Progenitor cell of endocrine pancreas (in vitro differentiated cells): ENCODE results near the gene PGGT1B. TPM values are rescaled to one million over a fixed set of nuclear protein-coding genes. Genes with fewer than 3 reads are reported as not detected.

Experiments
- DNase-seq: peaks from one replicate; pipeline ENCODE4 v3.0.0; 2021; ENCODE audit warnings: low spot score; ENCODE audit not compliant: unreplicated experiment
- H3K27ac Mint-ChIP-seq: 2 replicates; pipeline ENCODE4 v1.8.0; 2021; ENCODE audit warnings: mild to moderate bottlenecking, moderate library complexity, mixed read lengths
- H3K27me3 Mint-ChIP-seq: 2 replicates; pipeline ENCODE4 v1.8.0; 2021; ENCODE audit warnings: mixed read lengths
- H3K36me3 Mint-ChIP-seq: 2 replicates; pipeline ENCODE4 v1.8.0; 2022; ENCODE audit warnings: mixed read lengths; ENCODE audit not compliant: insufficient read depth
- H3K4me1 Mint-ChIP-seq: 2 replicates; pipeline ENCODE4 v1.8.0; 2021; ENCODE audit warnings: low read depth, mixed read lengths
- H3K4me3 Mint-ChIP-seq: 2 replicates; pipeline ENCODE4 v1.8.0; 2021; ENCODE audit warnings: low read depth, mild to moderate bottlenecking, moderate library complexity, mixed read lengths
- H3K9me3 Mint-ChIP-seq: 2 replicates; pipeline ENCODE4 v1.8.0; 2021; ENCODE audit warnings: low read depth, mixed read lengths
- total RNA-seq: library from RNA; stranded (reverse); gene quantifications from 2 replicates; pipeline ENCODE4 v1.2.1, GENCODE V29; 2021
- TF ChIP-seq, protein P1 (sequence below): fragments of 200-600 bp; sonication (generic); IDR thresholded peaks from one replicate; pipeline ENCODE4 v1.5.0; 2021; ENCODE audit warnings: antibody characterized with exemption, mild to moderate bottlenecking; ENCODE audit not compliant: unreplicated experiment

The PGGT1B gene
- total RNA-seq, 1 donor from 2014 or later, result 43.5 TPM

DNA sequence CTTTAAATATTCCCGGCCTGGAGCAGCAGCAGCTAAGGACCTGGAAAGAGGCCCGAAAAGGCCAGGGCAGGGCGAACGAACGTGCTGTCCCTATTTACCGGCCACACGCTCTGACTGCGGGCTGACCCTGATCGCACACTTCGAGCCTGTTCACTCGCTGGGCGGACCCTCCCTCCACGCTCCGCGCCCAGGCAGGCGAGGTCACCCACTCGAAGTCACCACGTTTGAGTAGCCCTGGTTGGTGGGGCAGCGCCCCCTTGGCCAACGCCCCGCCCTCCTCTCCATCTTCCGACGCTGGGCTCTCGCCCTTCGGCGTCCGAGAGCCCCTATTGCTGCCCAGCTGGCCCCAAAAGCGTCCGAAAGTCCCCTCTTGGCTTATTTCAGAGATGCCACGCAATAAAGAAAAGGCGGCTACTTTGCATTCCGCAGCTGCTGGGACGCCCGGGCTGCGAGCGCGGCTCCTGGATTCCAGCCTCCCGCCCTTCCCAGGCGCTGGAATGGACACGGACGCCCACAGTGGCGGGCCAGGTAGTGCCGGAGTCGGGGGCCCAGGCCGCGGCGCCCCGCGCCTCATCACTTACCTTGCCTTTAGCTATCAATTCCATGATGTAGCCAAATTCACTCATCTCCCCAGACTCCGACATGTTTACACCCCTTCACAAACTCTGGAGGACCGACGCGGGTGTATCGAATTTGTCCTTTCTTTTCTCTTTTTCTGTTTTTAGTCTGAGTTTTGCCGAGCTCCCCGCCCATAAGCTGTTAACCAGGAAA is 83.1 kb downstream of the PGGT1B start:
- peaks cover 80% of the 10 kb centered on the region for H3K27me3 Mint-ChIP-seq
- H3K9me3 Mint-ChIP-seq, result no peaks in the 10 kb centered on the region
- H3K4me3 Mint-ChIP-seq, result peak overlapping the region; percentile 75
- TF ChIP-seq, protein P1, sequence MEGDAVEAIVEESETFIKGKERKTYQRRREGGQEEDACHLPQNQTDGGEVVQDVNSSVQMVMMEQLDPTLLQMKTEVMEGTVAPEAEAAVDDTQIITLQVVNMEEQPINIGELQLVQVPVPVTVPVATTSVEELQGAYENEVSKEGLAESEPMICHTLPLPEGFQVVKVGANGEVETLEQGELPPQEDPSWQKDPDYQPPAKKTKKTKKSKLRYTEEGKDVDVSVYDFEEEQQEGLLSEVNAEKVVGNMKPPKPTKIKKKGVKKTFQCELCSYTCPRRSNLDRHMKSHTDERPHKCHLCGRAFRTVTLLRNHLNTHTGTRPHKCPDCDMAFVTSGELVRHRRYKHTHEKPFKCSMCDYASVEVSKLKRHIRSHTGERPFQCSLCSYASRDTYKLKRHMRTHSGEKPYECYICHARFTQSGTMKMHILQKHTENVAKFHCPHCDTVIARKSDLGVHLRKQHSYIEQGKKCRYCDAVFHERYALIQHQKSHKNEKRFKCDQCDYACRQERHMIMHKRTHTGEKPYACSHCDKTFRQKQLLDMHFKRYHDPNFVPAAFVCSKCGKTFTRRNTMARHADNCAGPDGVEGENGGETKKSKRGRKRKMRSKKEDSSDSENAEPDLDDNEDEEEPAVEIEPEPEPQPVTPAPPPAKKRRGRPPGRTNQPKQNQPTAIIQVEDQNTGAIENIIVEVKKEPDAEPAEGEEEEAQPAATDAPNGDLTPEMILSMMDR, result no peak
- H3K27ac Mint-ChIP-seq, result no peak overlapping the region
- H3K4me1 Mint-ChIP-seq, result peaks cover 3% of the 10 kb centered on the region
- DNase-seq, result no peak
- no peaks in the 10 kb centered on the region for H3K36me3 Mint-ChIP-seq

DNA sequence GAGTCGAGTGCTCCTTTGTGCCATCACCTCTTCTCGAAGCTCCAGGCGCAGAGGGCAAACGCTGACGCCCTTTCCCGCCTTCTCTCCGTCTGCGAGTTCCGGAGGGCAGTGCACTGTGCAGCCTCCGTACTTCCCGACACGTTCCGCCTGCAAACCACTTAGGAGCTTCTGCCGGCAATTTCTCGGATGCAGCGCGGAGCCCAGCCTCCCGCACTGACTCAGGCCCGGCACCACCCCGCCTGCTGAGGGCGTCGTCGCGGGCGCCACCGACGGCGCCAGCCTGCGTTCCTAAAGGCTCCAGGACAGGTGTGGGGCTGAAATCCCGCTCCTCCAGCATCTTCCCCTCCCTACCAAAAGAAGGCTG is 83.7 kb downstream of the PGGT1B start:
- TF ChIP-seq, protein P1, result no peak
- Mint-ChIP-seq H3K36me3 (no peaks in the 10 kb centered on the region), H3K4me1 (peaks cover 3% of the 10 kb centered on the region), H3K27me3 (peaks cover 80% of the 10 kb centered on the region), H3K27ac (no peak overlapping the region), H3K9me3 (no peaks in the 10 kb centered on the region), H3K4me3 (no peak overlapping the region)
- DNase-seq, result no peak

DNA sequence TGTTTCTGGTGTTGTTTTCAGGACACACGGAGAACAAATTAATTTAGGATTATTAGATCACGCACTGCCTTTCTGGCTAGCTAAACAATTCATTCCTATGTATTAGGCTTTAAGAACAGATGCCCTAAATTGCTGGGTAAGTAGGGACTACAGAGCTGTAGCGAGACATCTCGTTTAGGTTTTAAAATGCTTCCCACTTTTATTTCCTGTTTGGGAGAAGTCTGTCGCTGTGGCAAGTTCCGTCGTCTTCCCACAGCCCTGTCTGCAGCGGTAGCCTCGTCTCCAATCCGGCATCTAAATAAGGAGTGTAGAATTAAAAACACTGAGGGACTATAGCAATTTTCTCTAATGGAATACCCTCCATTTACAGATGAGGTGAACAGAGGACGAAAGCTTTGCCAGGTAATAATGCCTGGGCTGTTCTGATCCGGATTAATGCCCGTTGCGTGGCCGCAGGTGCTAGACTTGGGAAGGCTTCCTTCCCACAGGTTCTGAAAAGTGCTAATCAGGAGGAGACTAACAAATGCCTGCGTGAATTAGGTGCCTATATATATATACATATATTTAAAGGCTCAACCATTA is 91.7 kb downstream of the PGGT1B start:
- peaks cover 1% of the 10 kb centered on the region for H3K4me1 Mint-ChIP-seq
- DNase-seq, result no peak
- no peak overlapping the region for H3K27ac Mint-ChIP-seq
- peaks cover 63% of the 10 kb centered on the region for H3K27me3 Mint-ChIP-seq
- TF ChIP-seq, protein P1, result no peak
- H3K4me3 Mint-ChIP-seq, result peak overlapping the region; percentile 86
- peaks cover 13% of the 10 kb centered on the region for H3K9me3 Mint-ChIP-seq
- H3K36me3 Mint-ChIP-seq, result peaks cover 10% of the 10 kb centered on the region

DNA sequence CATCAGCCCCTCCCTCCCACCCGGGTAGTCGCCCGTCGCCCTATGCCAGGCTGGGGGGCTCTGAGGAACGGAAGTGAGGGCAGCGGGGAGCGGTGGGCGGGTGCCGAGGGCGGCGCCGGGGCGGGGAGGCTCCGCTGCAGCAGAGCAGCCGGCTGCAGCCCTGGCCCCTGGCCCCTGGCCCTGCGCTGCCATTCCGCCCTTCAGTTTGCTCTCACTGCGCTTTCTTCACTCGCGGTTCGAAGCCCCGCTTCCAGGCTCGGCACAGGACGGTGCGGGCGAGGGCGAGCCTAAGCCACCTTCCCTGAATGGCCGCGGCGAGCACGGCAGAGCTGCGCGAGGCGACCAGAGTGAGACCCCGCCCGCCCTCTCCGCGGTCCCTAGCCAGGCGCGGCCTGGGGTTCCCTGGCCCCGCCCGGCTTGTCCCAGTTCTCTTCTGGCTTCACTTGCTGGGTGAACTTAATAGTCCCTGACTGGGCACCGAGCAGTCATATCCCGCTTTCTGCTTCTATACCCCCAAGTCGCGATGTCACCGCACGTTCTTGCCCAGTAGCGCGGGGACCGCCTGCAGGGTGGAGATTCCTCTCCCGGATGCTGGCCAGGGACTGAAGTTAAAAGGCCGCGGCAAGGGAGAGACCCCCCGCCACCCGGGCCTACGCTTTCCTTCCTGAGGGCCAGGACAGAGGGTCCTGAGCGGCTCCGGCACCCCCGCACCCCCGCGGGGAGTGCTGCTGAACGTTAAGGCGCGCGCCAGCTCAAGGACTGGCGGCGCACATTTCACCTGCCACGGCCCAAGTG is 92.3 kb downstream of the PGGT1B start:
- Mint-ChIP-seq H3K4me1 (peaks cover 1% of the 10 kb centered on the region), H3K4me3 (peak overlapping the region; percentile 86), H3K36me3 (peaks cover 10% of the 10 kb centered on the region), H3K27ac (no peak overlapping the region), H3K27me3 (peaks cover 62% of the 10 kb centered on the region), H3K9me3 (peaks cover 13% of the 10 kb centered on the region)
- TF ChIP-seq, protein P1, result no peak
- DNase-seq, result peak; percentile 24

DNA sequence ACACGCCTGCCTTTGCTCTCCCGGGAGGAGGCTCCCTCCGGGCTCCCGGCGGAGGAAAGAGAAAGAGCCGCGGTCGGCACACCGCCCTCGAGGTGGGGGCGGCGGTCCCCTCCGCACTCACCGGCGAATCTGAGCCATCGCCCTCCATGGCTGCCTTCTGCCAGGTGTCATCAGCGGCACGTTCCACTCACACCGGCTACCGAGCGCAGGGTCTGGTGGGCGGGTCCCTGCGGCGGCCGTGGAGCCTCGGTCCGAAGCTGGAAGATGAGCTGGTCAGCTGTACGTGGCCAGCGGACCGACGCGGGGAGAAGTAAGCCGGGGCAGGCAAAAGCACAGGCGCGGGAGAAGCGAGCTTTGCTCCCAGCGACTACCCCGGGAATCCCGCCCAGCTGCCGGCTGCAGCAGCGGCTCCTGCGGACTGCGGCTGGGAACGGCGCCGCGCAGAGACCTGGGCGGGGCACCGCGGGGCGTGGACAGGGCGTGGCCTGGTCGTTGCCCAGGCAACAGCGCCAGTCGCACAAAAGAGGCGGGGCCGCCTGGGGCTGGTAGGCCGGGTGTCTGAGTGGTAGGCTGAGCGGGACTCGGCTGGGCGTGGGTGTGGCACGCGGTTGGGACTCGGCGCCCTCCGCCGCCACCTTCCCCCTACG is 93.1 kb downstream of the PGGT1B start, which contains the start of gene TRIM36:
Gene TRIM36, minus strand, starts transcription at position 422 of the 647 bp plus-strand sequence. Its CDS starts 274 bp downstream, at position 148.
- DNase-seq, result peak; percentile 92
- TF ChIP-seq, protein P1, result peak; percentile 18
- peak within 1 kb of the TSS; percentile 88 for H3K27ac Mint-ChIP-seq
- peak within 1 kb of the TSS; percentile 86 for H3K4me3 Mint-ChIP-seq
- H3K4me1 Mint-ChIP-seq, result peaks cover 1% of the 10 kb centered on the region
- peaks cover 14% of the 10 kb centered on the region for H3K9me3 Mint-ChIP-seq
- peaks cover 10% of the 10 kb centered on the region for H3K36me3 Mint-ChIP-seq
- H3K27me3 Mint-ChIP-seq, result peaks cover 60% of the 10 kb centered on the region
